PC-3 (cell line): ENCODE results near the gene MLIP.

Experiments used
- CTCF ChIP-seq: fragments of 300-600 bp; sonication (generic); conservative IDR thresholded peaks from 2 replicates; pipeline ENCODE4 v1.5.1; 2017; ENCODE audit warnings: antibody characterized with exemption, low read depth, mild to moderate bottlenecking, low read length
- EZH2phosphoT487 ChIP-seq: fragments of 300-600 bp; sonication (generic); IDR thresholded peaks from 2 replicates; pipeline ENCODE4 v1.6.1; 2018; ENCODE audit warnings: mild to moderate bottlenecking, antibody characterized with exemption, low read length, borderline replicate concordance

GRCh38 chr6:54196905-54197304, 85.7 kb downstream of the MLIP start:
- TF ChIP-seq EZH2phosphoT487 (no peak), CTCF (no peak)
